K562 (cell line): ENCODE measurements around the gene LYPD6B. TPM values are rescaled to one million over a fixed set of nuclear protein-coding genes. Genes with fewer than 3 reads are reported as not detected.
A peak's percentile ranks its signal among the peaks of the same experiment; 100 is the strongest.

Source experiments
- ATAC-seq: fragments of 200-7000 bp; cut with Tn5 transposase; 3 replicates; pipeline ENCODE4 v1.9.1; 2020; ENCODE audit warnings: moderate library complexity
- BruUV-seq: library from RNA; stranded (reverse); fragments of 400-500 nt; replicated peaks from 2 replicates; lab custom pipeline; 2021; lab: Mats Ljungman, UMichigan
- CTCF ChIA-PET: fragments of 300-600 bp; formaldehyde crosslinking; extraction: SDS; loops from one replicate; lab custom pipeline; 2021; ENCODE audit warnings: low intra/inter-chr PET ratio; lab: Yijun Ruan, JAX
- POLR2A ChIA-PET: fragments of 300-600, 350-650 bp; sonication (Branson Sonifier 250); formaldehyde crosslinking; extraction: SDS; loops from one replicate; lab custom pipeline; 2021; ENCODE audit warnings: antibody characterized with exemption, inconsistent platforms; lab: Yijun Ruan, JAX
- DNase-seq, 4 experiments: peaks; one replicate each; pipeline versions ENCODE4 v3.0.0 to v3.0.0-alpha.2; 2011 to 2018; ENCODE audit warnings: low spot score in 3 of 4, mixed read lengths in 3 of 4; ENCODE audit errors: extremely low read depth in 1 of 4
- FAIRE-seq: peaks from 2 replicates; lab custom pipeline; 2011; peaks lifted over from hg19 to GRCh38; lab: Jason Lieb, UNC
- H2AFZ ChIP-seq: 2 replicates; pipeline ENCODE4 v1.6.0; 2011; ENCODE audit warnings: low read depth, low read length, control low read depth, inconsistent platforms
- H3K27ac ChIP-seq: fragments of 200-600 bp; 3 replicates; pipeline ENCODE4 v1.8.0; 2011; ENCODE audit warnings: low read depth, mild to moderate bottlenecking, control low read depth, inconsistent platforms, low read length, moderate library complexity, mixed read lengths; ENCODE audit errors: extremely low read depth
- H3K27me3 ChIP-seq, 2 experiments: fragments of 300-600 bp in 1 of 2; 2 replicates in 1 of 2; 3 replicates in 1 of 2; pipeline versions ENCODE4 v1.6.0 to v1.8.0; 2011; ENCODE audit warnings: inconsistent platforms in 2 of 2, low read length in 2 of 2, mild to moderate bottlenecking in 1 of 2, mixed read lengths in 1 of 2, moderate library complexity in 1 of 2; ENCODE audit not compliant: control insufficient read depth in 2 of 2, insufficient read depth in 2 of 2
- H3K36me3 ChIP-seq: fragments of 300-600 bp; 3 replicates; pipeline ENCODE4 v1.8.0; 2011; ENCODE audit warnings: mild to moderate bottlenecking, low read length, inconsistent platforms; ENCODE audit not compliant: control insufficient read depth, insufficient read depth
- H3K4me1 ChIP-seq, 2 experiments: fragments of 200-600 bp in 1 of 2; replicated peaks in 1 of 2; 2 replicates in 1 of 2; 3 replicates in 1 of 2; pipeline versions ENCODE4 v1.5.1 to v1.8.0; 2011; ENCODE audit warnings: inconsistent platforms in 2 of 2, low read length in 2 of 2, mild to moderate bottlenecking in 1 of 2, mixed read lengths in 1 of 2, moderate library complexity in 1 of 2; ENCODE audit not compliant: control insufficient read depth in 2 of 2, insufficient read depth in 2 of 2
- H3K4me2 ChIP-seq: 2 replicates; pipeline ENCODE4 v1.6.1; 2011; ENCODE audit warnings: low read length, control low read depth, inconsistent platforms, mixed read lengths; ENCODE audit not compliant: insufficient read depth
- H3K4me3 ChIP-seq: fragments of 200-600 bp; sonication (generic), shearing (Covaris generic); 2 replicates; pipeline ENCODE4 v1.5.1; 2016; ENCODE audit warnings: control low read depth, inconsistent platforms
- H3K79me2 ChIP-seq: fragments of 200-600 bp; 3 replicates; pipeline ENCODE4 v1.8.0; 2011; ENCODE audit warnings: low read length, inconsistent platforms; ENCODE audit not compliant: control insufficient read depth, insufficient read depth
- H3K9ac ChIP-seq, 2 experiments: 2 replicates each; pipeline versions ENCODE4 v1.6.0 to v1.6.1; 2011; ENCODE audit warnings: low read depth in 2 of 2, low read length in 2 of 2, control low read depth in 1 of 2, inconsistent platforms in 1 of 2, mild to moderate bottlenecking in 1 of 2, mixed read lengths in 1 of 2; ENCODE audit not compliant: insufficient read depth in 1 of 2
- H3K9me1 ChIP-seq: one replicate; pipeline ENCODE4 v1.6.0; 2011; ENCODE audit warnings: inconsistent platforms, mild to moderate bottlenecking, low read length, moderate library complexity; ENCODE audit not compliant: control insufficient read depth, insufficient read depth
- H3K9me3 ChIP-seq: replicated peaks from 2 replicates; pipeline ENCODE4 v1.5.1; 2011; ENCODE audit warnings: low read depth, low read length, inconsistent platforms; ENCODE audit not compliant: control insufficient read depth, insufficient read depth
- H4K20me1 ChIP-seq: replicated peaks from 2 replicates; pipeline ENCODE4 v1.6.1; 2011; ENCODE audit warnings: low read length, inconsistent platforms, mixed read lengths; ENCODE audit not compliant: control insufficient read depth, insufficient read depth
- ARHGAP35 ChIP-seq: fragments of 450-650 bp; IDR thresholded peaks from 2 replicates; pipeline ENCODE4 v1.6.1; 2018; ENCODE audit not compliant: partially characterized antibody
- BACH1 ChIP-seq: fragments of 200-800 bp; sonication (Bioruptor generic); IDR thresholded peaks from 2 replicates; pipeline ENCODE4 v1.6.1; 2016; ENCODE audit warnings: missing genetic modification characterization, missing compliant biosample characterization
- CCAR2 ChIP-seq: fragments of 200-400 bp; formaldehyde crosslinking; IDR thresholded peaks from 2 replicates; pipeline ENCODE4 v1.6.1; 2017; ENCODE audit warnings: mild to moderate bottlenecking, low read depth, low read length
- IRF9 ChIP-seq: fragments of 450-650 bp; IDR thresholded peaks from 2 replicates; pipeline ENCODE4 v1.6.1; 2016; ENCODE audit warnings: missing biosample characterization, missing genetic modification characterization
- NFIC ChIP-seq: fragments of 450-650 bp; IDR thresholded peaks from 2 replicates; pipeline ENCODE4 v1.6.1; 2017; ENCODE audit warnings: mild to moderate bottlenecking, inconsistent platforms
- NFIX ChIP-seq: fragments of 250-450 bp; sonication (Bioruptor Pico); IDR thresholded peaks from 2 replicates; pipeline ENCODE4 v1.4.0; 2020; ENCODE audit warnings: low read depth, mild to moderate bottlenecking, moderate library complexity
- SUPT5H ChIP-seq: fragments of 450-650 bp; IDR thresholded peaks from 2 replicates; pipeline ENCODE4 v1.6.1; 2016
- TBL1XR1 ChIP-seq, 2 experiments: IDR thresholded peaks; 2 replicates each; pipeline ENCODE4 v1.6.1; 2012; ENCODE audit warnings: improper control_type of control experiment in 2 of 2, low read length in 2 of 2, mild to moderate bottlenecking in 1 of 2
- TCF3 ChIP-seq: sonication (generic); formaldehyde crosslinking; IDR thresholded peaks from 2 replicates; pipeline ENCODE4 v1.4.0; 2020; ENCODE audit warnings: mild to moderate bottlenecking, missing genetic modification reagents
- YY1 ChIP-seq, 3 experiments: IDR thresholded peaks; 2 replicates each; pipeline ENCODE4 v1.6.1; 2011; ENCODE audit warnings: low read length in 2 of 3, mild to moderate bottlenecking in 2 of 3, moderate library complexity in 2 of 3, borderline replicate concordance in 1 of 3, control low read depth in 1 of 3, low read depth in 1 of 3; ENCODE audit not compliant: insufficient read depth in 3 of 3, insufficient replicate concordance in 2 of 3, control insufficient read depth in 1 of 3, insufficient read length in 1 of 3; ENCODE audit errors: extremely low read depth in 1 of 3
- WGBS: fragments of 100-300 bp; shearing (Covaris generic); methylation state at CpG from one replicate; pipeline ENCODE4 v1.1.6; 2016; ENCODE audit warnings: low coverage, mixed read lengths; ENCODE audit not compliant: insufficient coverage; ENCODE audit errors: missing lambda C conversion rate; 5-methylcytosine and 5-hydroxymethylcytosine counted together
- in situ Hi-C: fragments of 300-500 bp; cut with MboI; formaldehyde crosslinking; loops from 4 replicates; pipeline ENCODE4 v1.15.0; 2018; ENCODE audit warnings: inconsistent platforms, mixed read lengths
- intact Hi-C: fragments of 100-400 bp; cut with micrococcal nuclease; formaldehyde crosslinking; loops from 2 replicates; pipeline ENCODE4 v1.14.2; 2022
- polyA plus RNA-seq, 8 experiments: library from polyadenylated mRNA; depleted of rRNA in 4 of 8; stranded (reverse) in 5 of 8; unstranded in 3 of 8; fragments of >200 nt; fragmentation: Nextera tagmentation in 2 of 8; fragmentation: Illumina TruSeq in 1 of 8; extraction: Ambion mirVana in 2 of 8; extraction: Trizol in 1 of 8; gene quantifications; 2 replicates each; pipeline versions ENCODE4 v1.2.1 to v1.2.3, GENCODE V29; 2011 to 2014; ENCODE audit warnings: inconsistent platforms in 1 of 8, missing spikeins in 1 of 8
- total RNA-seq, 7 experiments: library from RNA; depleted of rRNA in 6 of 7; stranded (reverse); fragments of >200 nt in 6 of 7; fragmentation: Illumina TruSeq in 2 of 7; extraction: Trizol in 2 of 7; gene quantifications; 2 replicates each; pipeline versions ENCODE4 v1.2.1 to v1.2.3, GENCODE V29; 2011 to 2021; ENCODE audit warnings: low replicate concordance in 1 of 7

The LYPD6B gene
- total and polyA plus RNA-seq, 9 of the 15 experiments (the other 6 are each of a cell fraction or from before 2014, with no cell fraction given) = not detected

- H3K9me1 ChIP-seq = no peaks in the 10 kb centered on the region
Observed at GRCh38 chr2:149028377-149028776, 10.1 kb upstream of the LYPD6B start.

GRCh38 chr2:149028891-149029290 lies 9.6 kb upstream of the LYPD6B start:
- ATAC-seq (no peak), DNase-seq (no peak), FAIRE-seq (no peak)
- no peak overlapping the region for H2AFZ ChIP-seq
- H3K27ac ChIP-seq = no peak overlapping the region
- H3K79me2 ChIP-seq = no peaks in the 10 kb centered on the region
- no peak overlapping the region for H3K4me3 ChIP-seq
- in situ Hi-C loops (no loop called here), intact Hi-C loops (no loop called here)
- TF ChIP-seq BACH1 = no peak
- TF ChIP-seq IRF9 = no peak
- no peak overlapping the region for H3K4me2 ChIP-seq
- no peak overlapping the region for H3K9ac ChIP-seq
- ChIA-PET POLR2A (no interaction called here), CTCF (no interaction called here)
- H4K20me1 ChIP-seq = no peaks in the 10 kb centered on the region
- no peaks in the 10 kb centered on the region for H3K9me1 ChIP-seq
- H3K27me3 ChIP-seq = peaks cover 4 to 15% of the 10 kb centered on the region in 2 experiments
- no TSS peak for BruUV-seq
- H3K9me3 ChIP-seq = no peaks in the 10 kb centered on the region
- H3K36me3 ChIP-seq = no peaks in the 10 kb centered on the region
- H3K4me1 ChIP-seq = no peaks in the 10 kb centered on the region
- WGBS = 0% methylated on average over 2 of the region's 2 CpGs

More at GRCh38 chr2:149028377-149028776, 10.1 kb upstream of the LYPD6B start:
- Histone ChIP-seq H4K20me1 (no peaks in the 10 kb centered on the region), H2AFZ (no peak overlapping the region), H3K79me2 (no peaks in the 10 kb centered on the region), H3K4me2 (no peak overlapping the region), H3K9ac (no peak overlapping the region), H3K27me3 (peaks cover 3 to 15% of the 10 kb centered on the region in 2 experiments; a peak in 4 of 5 replicates), H3K4me3 (no peak overlapping the region), H3K9me3 (no peaks in the 10 kb centered on the region), H3K27ac (no peak overlapping the region), H3K36me3 (no peaks in the 10 kb centered on the region), H3K4me1 (no peaks in the 10 kb centered on the region)
- intact Hi-C loops (no loop called here), in situ Hi-C loops (no loop called here)
- no peak for ATAC-seq
- no peak for DNase-seq
- 0% methylated on average over 6 of the region's 6 CpGs for WGBS
- ChIA-PET CTCF (no interaction called here), POLR2A (no interaction called here)
- BruUV-seq = no TSS peak
- FAIRE-seq = no peak
- peak; percentile 84 for TF ChIP-seq NFIC
- TF ChIP-seq CCAR2 = no peak
- TF ChIP-seq SUPT5H = no peak
- TF ChIP-seq YY1 (IDR thresholded peaks at IDR 0.05; ENCODE audit: borderline replicate concordance in 1 of 3, control insufficient read depth in 1 of 3, extremely low read depth in 1 of 3, insufficient read depth in 3 of 3, insufficient read length in 1 of 3, insufficient replicate concordance in 2 of 3, low read depth in 1 of 3, low read length in 2 of 3) = no peak
- no peak for TF ChIP-seq TCF3 (CRISPR knock-in tag)
- TF ChIP-seq TBL1XR1 (IDR thresholded peaks at IDR 0.05; ENCODE audit: low read length in 2 of 2) = no peak
- no peak for TF ChIP-seq ARHGAP35
- TF ChIP-seq NFIX (CRISPR knock-in tag) = peak; percentile 71
